K562 (cell line): ENCODE data around the gene MRPL55. TPM values are rescaled to one million over a fixed set of nuclear protein-coding genes. Genes with fewer than 3 reads are reported as not detected.

ENCODE experiments used
- AFF1 ChIP-seq, 2 experiments: fragments of 450-650 bp; IDR thresholded peaks; 2 replicates each; pipeline ENCODE4 v1.6.1; 2018; ENCODE audit warnings: mild to moderate bottlenecking in 2 of 2, low read depth in 1 of 2; ENCODE audit not compliant: partially characterized antibody in 2 of 2
- ATF7 ChIP-seq: fragments of 450-650 bp; IDR thresholded peaks from 2 replicates; pipeline ENCODE4 v1.7.1; 2014; ENCODE audit warnings: mild to moderate bottlenecking, moderate library complexity
- CBX2 ChIP-seq: fragments of 200-600 bp; sonication (generic); IDR thresholded peaks from one replicate; pipeline ENCODE4 v1.6.1; 2012; ENCODE audit warnings: mild to moderate bottlenecking, low read length, inconsistent platforms; ENCODE audit not compliant: insufficient read depth, poor library complexity, severe bottlenecking
- E2F4 ChIP-seq: sonication (generic); formaldehyde crosslinking; IDR thresholded peaks from 2 replicates; pipeline ENCODE4 v1.8.0; 2022; ENCODE audit warnings: mild to moderate bottlenecking, low read depth, missing genetic modification reagents
- ERF ChIP-seq: fragments of 450-650 bp; formaldehyde crosslinking; IDR thresholded peaks from 2 replicates; pipeline ENCODE4 v1.4.0; 2020; ENCODE audit warnings: mild to moderate bottlenecking, mixed read lengths
- ZBTB12 ChIP-seq: fragments of 250-450 bp; sonication (Bioruptor Pico); IDR thresholded peaks from 2 replicates; pipeline ENCODE4 v1.4.0; 2020
- ZNF121 ChIP-seq: sonication (generic); formaldehyde crosslinking; conservative IDR thresholded peaks from 2 replicates; pipeline ENCODE4 v1.8.0; 2022; ENCODE audit warnings: missing genetic modification reagents
- ZNF507 ChIP-seq: conservative IDR thresholded peaks from 2 replicates; pipeline ENCODE4 v1.6.1; 2017; ENCODE audit warnings: missing genetic modification characterization, missing compliant biosample characterization
- polyA plus RNA-seq, 8 experiments: library from polyadenylated mRNA; depleted of rRNA in 4 of 8; stranded (reverse) in 5 of 8; unstranded in 3 of 8; fragments of >200 nt; fragmentation: Nextera tagmentation in 2 of 8; fragmentation: Illumina TruSeq in 1 of 8; extraction: Ambion mirVana in 2 of 8; extraction: Trizol in 1 of 8; gene quantifications; 2 replicates each; pipeline versions ENCODE4 v1.2.1 to v1.2.3, GENCODE V29; 2011 to 2014; ENCODE audit warnings: inconsistent platforms in 1 of 8, missing spikeins in 1 of 8
- total RNA-seq, 7 experiments: library from RNA; depleted of rRNA in 6 of 7; stranded (reverse); fragments of >200 nt in 6 of 7; fragmentation: Illumina TruSeq in 2 of 7; extraction: Trizol in 2 of 7; gene quantifications; 2 replicates each; pipeline versions ENCODE4 v1.2.1 to v1.2.3, GENCODE V29; 2011 to 2021; ENCODE audit warnings: low replicate concordance in 1 of 7

MRPL55 gene
- total and polyA plus RNA-seq, 9 of the 15 experiments (the other 6 are each of a cell fraction or from before 2014, with no cell fraction given): 34.9 to 228 (median 81.0) TPM

- TF ChIP-seq ZNF507 (no peak), ATF7 (no peak; the same call in 1 of the 2 replicates), ZNF121 (CRISPR knock-in tag) (no peak), AFF1 (IDR thresholded peaks at IDR 0.05; ENCODE audit: low read depth in 1 of 2, partially characterized antibody in 2 of 2) (no peak), ZBTB12 (CRISPR knock-in tag) (no peak), E2F4 (no peak), CBX2 (no peak), ERF (CRISPR knock-in tag) (no peak)
Measured at GRCh38 chr1:228101994-228102790, 6.9 kb downstream of the MRPL55 start (continued).
